B cell (primary cell): ENCODE measurements around the gene SSBP3.

ENCODE experiments used
- CTCF ChIP-seq: fragments of 200-600 bp; IDR thresholded peaks from one replicate; pipeline ENCODE4 v1.8.0; 2022; ENCODE audit warnings: antibody characterized with exemption, mild to moderate bottlenecking
- EZH2 ChIP-seq: IDR thresholded peaks from 2 replicates; pipeline ENCODE4 v1.6.1; 2012; ENCODE audit warnings: borderline replicate concordance, low read depth, mild to moderate bottlenecking, moderate library complexity, low read length; ENCODE audit not compliant: insufficient read depth, poor library complexity, severe bottlenecking

GRCh38 chr1:54376430-54377039 lies 29.7 kb downstream of the SSBP3 start:
- TF ChIP-seq CTCF (no peak), EZH2 (no peak)
